Activated effector memory CD4-positive, alpha-beta T cell treated with Interleukin-2 at 50 U/mL for 16 hours (primary cell): ENCODE data around the gene DYNLL1.
"Not testable (repeated sequence)": the region's sequence is repeated elsewhere in the genome, so short reads cannot be mapped to it uniquely, and the experiment has no call there.

Source experiments
- DNase-seq: peaks from one replicate; pipeline ENCODE4 v3.0.0-alpha.2; 2020

Gene DYNLL1

GRCh38 chr12:120475643-120476042 lies 20.3 kb upstream of the DYNLL1 start:
- DNase-seq: no peak

GRCh38 chr12:120479458-120479857 lies 16.5 kb upstream of the DYNLL1 start:
- DNase-seq: no peak

- DNase-seq: no peak
These were observed 15.7 kb upstream of the DYNLL1 start for GRCh38 chr12:120480211-120480610.

GRCh38 chr12:120481022-120481767 lies 14.7 kb upstream of the DYNLL1 start:
- no peak for DNase-seq

- no peak for DNase-seq
These were observed 12.3 kb upstream of the DYNLL1 start for GRCh38 chr12:120483621-120484020.

GRCh38 chr12:120485961-120486881 lies 9.7 kb upstream of the DYNLL1 start:
- DNase-seq: no peak

- DNase-seq: not testable (repeated sequence)
These were observed 8.4 kb upstream of the DYNLL1 start for GRCh38 chr12:120487552-120487951.

GRCh38 chr12:120488057-120488640 lies 7.8 kb upstream of the DYNLL1 start:
- DNase-seq: no peak

DNA sequence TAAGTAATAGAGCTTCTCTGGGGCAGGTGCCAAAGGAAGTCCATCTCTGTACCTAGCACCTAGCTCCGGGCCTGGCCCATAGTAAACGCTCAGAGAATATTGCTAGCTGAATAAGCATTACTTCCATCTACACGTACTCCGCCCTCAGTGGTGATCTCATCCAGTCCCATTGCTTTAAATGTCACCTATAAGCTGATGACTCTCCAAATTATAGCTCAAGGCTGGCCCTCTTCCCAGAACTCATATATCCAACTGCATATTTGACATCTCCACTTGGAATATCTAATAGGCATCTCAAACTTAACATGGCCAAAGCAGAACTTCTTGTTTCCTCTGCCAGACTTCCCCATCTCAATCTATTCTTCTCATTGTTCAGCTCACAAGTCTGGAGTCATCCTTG lies 6.9 kb upstream of the DYNLL1 start:
- no peak for DNase-seq

DNA sequence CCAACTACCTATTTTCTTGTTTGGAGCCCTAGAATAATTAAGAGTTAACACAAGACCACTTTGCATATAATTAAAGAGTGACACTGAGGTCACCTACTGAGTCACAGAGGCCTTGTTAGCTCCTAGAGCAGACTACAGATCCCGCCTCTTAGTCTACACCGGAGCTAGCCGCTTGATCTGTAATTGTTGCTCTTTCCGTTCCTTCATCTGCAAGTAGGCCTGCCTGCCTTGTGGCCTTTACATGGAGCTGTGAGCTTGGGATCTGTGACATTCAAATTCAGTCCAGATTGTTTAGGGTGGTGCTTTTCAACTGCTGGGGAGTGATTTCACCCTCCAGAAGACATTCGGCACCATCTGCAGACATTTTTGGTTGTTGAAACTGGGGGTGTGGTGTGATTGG lies 5.6 kb upstream of the DYNLL1 start:
- no peak for DNase-seq

DNA sequence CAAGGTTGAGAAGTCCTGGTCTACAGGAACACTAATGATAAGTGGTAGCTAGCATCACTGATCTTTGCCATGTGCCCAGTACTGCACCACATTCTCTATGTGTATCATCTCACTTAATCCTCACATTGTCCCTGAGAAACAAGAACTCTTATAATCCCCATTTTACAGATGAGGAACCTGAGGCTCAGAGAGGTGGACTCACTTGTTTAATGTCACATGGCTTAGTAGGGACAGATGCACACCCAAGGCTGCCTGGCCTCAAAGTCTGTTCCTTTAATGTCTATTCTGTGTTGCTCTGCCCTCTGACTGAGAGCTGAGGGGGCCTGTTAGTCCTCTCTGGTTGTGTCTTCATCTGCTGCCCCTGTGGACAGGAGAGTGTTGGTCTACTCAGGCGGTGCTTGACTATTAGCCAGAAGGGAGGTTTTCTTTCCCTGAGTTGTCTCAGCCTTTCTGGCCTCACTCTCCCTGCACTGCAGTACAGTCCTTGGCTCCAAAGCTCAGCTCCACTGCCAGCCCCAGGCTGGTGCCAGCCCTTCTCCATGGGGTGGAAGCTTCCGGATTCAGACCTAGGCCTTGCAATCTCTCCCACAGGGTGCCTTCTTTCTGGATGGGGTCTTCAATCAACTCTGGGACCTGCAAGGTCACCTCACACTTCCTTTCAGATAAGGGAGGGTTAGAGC lies 4.9 kb upstream of the DYNLL1 start:
- DNase-seq: no peak

GRCh38 chr12:120495186-120495730 lies 655 bp upstream of the DYNLL1 start:
- DNase-seq: no peak

GRCh38 chr12:120496413-120497340 lies 764 bp downstream of the DYNLL1 start:
- DNase-seq: peak; percentile 19

GRCh38 chr12:120497524-120498150 lies 1.7 kb downstream of the DYNLL1 start:
- DNase-seq: no peak

- no peak for DNase-seq
These were observed 3.1 kb downstream of the DYNLL1 start for GRCh38 chr12:120498870-120499515.

GRCh38 chr12:120500581-120500980 lies 4.7 kb downstream of the DYNLL1 start:
- no peak for DNase-seq

- no peak for DNase-seq
These were observed 8.7 kb downstream of the DYNLL1 start for GRCh38 chr12:120504587-120504986.

DNA sequence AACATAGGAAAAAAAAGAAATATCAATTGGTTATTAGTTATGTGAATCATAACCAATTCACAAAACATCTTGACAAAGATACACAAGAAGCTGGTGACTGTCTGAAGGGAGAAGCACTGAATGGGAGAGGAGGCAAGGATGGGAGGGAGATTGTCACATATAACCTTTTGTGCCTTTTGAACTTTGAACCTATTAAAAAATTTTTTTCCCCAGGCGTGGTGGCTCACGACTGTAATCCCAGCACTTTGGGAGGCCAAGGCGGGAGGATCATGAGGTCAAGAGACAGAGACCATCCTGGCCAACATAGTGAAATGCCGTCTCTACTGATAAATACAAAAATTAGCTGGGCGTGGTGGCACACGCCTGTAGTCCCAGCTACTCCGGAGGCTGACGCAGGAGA lies 12.6 kb downstream of the DYNLL1 start:
- no peak for DNase-seq

- DNase-seq: no peak
These were observed 18.1 kb downstream of the DYNLL1 start for GRCh38 chr12:120514002-120514401.

- DNase-seq: no peak
These were observed 19.6 kb downstream of the DYNLL1 start for GRCh38 chr12:120515496-120515895.

- DNase-seq: not testable (repeated sequence)
These were observed 23.4 kb downstream of the DYNLL1 start for GRCh38 chr12:120519324-120519723.
